CD4-positive, alpha-beta T cell treated with Interleukin-15 for 4 hours (primary cell): Measurements from ENCODE around the gene ELAVL1.

ENCODE experiments used
- DNase-seq: peaks from one replicate; pipeline ENCODE4 v3.0.0-alpha.2; 2020; ENCODE audit warnings: low spot score

Gene ELAVL1

DNA sequence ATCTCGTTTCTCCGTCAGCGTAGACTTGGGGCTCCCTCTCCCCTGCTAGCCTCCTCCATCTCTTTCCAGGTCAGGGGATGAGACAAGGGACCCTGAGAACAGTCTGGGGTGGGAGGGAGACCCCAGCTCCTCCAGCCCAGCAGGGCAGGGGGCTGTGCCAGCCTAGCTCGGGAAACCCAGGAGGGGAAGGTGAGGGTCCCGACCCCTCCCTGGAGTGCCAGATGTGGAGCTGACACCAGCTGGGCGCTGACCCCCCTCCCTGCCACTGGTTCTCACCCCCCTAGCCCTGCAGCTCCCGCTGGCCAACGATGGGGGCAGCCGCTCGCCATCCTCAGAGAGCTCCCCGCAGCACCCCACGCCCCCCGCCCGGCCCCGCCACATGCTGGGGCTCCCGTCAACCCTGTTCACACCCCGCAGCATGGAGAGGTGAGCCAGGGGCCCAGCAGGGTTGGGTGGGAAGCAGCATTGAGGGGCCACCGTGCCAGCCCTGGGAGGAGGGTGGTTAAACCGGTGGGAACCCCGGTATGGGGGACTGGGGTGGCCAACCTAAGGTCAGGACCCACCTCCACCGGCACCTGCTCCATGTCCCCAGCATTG lies 95.9 kb downstream of the ELAVL1 start:
- no peak for DNase-seq

DNA sequence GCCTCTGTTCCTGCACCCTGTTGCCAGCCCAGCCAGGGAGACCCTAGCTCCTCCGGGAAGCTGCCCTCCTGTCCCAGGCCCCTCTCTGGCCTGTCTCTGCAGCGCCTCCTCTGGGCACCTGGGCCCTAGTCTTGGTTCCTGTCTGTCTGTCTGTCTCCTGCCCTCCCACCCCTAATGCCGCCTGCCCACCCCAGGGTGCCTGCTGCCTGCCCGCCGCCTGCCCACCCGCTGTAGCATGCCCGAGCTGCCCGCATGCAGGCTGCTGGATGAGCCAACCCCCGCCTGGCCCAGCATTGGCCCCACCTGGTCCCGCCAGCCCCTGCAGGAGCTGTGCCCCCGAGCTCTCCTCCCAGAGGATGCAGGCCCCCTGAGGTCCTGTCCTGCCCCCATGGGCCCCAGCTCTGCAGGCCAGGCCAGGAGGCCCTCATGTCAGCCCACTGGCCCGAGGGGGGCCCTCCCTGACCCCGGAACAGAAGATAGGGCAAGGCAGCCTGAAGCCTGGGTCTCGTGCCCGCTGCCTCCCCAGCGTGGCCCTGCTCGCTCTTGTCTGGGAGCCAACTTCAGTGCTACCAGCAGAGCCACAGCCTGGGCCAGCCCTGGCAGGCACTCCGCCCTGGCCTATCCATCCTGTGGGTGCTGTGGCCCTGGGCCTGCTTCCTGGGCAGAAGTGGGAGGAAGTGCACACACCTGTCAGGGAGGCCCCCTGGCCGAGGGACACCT lies 96.5 kb downstream of the ELAVL1 start:
- DNase-seq: no peak
